AG09309 (cell line): ENCODE data around the gene SMPD3.

ENCODE experiments used
- DNase-seq: peaks from one replicate; pipeline ENCODE4 v3.0.0-alpha.2; 2010; ENCODE audit warnings: low read depth
- H3K4me3 ChIP-seq: 2 replicates; pipeline ENCODE4 v1.5.1; 2011; ENCODE audit warnings: mild to moderate bottlenecking, low read depth, low read length, moderate library complexity; ENCODE audit not compliant: control insufficient read depth
- CTCF ChIP-seq: IDR thresholded peaks from 2 replicates; pipeline ENCODE4 v1.5.1; 2011; ENCODE audit warnings: mild to moderate bottlenecking, low read depth, low read length, inconsistent platforms; ENCODE audit not compliant: insufficient read depth, control insufficient read depth; ENCODE audit errors: missing control alignments

Gene SMPD3

DNA sequence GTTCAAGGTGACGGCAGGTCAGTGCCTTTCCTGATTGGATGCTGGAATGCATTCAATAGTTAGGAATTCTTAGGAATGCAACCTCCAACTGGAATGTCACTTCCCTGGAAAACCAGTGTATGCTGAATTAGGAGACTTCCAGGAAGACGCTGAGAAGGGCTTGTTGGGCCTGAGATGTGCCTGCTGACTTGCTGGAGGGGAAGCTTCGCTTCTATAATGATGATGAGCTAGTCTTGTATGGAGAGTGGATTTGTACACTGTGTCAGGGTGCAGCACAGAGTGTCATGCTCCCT is 45.6 kb downstream of the SMPD3 start:
- no peak for TF ChIP-seq CTCF
- H3K4me3 ChIP-seq = no peak overlapping the region
- DNase-seq = no peak

DNA sequence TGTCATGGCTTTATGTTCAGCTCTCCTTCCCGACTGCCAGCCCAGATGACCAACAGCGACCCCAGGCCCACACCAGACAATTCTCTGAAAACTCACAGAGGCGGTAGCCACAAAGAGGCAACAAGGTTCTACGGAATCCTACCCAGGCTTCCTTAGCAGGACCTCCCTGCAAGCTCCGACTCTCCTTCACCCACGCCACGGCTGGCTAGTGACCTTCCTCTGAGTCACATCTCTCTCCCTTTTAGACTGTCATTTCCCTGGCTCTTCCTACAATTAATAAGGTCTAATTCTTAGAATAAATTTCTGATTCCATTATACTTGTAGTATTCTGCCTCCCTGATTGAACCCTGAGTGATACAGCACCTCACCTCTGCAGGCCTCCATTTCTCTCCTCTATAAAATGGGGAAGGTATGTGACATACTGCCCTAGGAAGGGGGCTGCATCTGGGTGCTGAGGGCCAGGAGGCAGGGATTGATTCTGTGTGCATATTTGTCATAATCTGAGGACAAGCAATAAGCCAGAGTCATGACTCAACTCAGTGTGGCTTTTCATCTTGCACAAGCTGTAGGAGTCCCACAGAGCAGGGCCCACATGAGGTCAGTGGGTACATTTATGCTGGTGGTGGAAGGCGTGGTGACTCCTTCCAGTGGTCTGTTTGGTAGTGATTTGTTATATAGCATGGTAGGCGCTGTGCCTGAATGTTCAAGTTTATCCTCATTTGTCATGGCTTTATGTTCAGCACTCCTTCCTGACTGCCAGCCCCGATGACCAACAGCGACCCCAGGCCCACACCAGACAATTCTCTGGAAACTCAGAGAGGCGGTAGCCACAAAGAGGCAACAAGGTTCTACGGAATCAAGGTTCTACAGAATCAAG is 46.2 kb downstream of the SMPD3 start:
- no peak for TF ChIP-seq CTCF
- DNase-seq = peak; percentile 40
- H3K4me3 ChIP-seq = no peak overlapping the region

DNA sequence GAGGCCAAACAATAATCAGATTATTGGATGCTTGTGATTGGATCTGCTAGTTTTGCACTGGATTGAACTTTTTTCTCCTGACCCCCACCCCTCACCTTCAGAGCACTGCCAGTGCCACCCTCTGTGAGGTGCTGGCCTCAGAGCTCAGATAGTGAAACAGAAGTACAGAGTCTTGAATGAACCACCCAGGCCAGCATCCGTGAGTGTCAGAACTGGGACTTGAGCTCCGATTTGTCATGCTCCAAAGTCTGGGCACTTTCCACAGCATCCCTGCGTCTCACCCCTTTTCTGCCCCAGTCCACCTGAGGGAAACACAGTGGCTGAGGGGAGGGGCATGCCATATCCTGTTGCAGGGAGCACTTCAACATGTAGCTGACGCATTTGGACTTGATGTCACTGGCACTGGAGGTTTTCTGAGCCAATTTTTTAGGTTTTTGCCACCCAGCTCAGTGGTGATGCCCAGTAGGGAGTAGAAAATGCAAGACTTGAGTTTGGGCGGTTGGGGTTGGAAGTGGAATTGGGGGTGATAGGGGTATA is 47.3 kb downstream of the SMPD3 start:
- no peak overlapping the region for H3K4me3 ChIP-seq
- no peak for DNase-seq
- no peak for TF ChIP-seq CTCF

GRCh38 chr16:68400083-68400923 is 48.0 kb downstream of the SMPD3 start:
- no peak overlapping the region for H3K4me3 ChIP-seq
- no peak for TF ChIP-seq CTCF
- no peak for DNase-seq

- DNase-seq = no peak
- no peak overlapping the region for H3K4me3 ChIP-seq
- TF ChIP-seq CTCF = no peak
Measured at GRCh38 chr16:68399456-68399855, 48.9 kb downstream of the SMPD3 start.

GRCh38 chr16:68397710-68398201 is 50.6 kb downstream of the SMPD3 start:
- TF ChIP-seq CTCF = no peak
- DNase-seq = no peak
- no peak overlapping the region for H3K4me3 ChIP-seq
